Measurements from ENCODE around the gene TP53. TPM values are rescaled to one million over a fixed set of nuclear protein-coding genes. Genes with fewer than 3 reads are reported as not detected.
A peak's percentile ranks its signal among the peaks of the same experiment; 100 is the strongest.

TP53 gene
- polyA plus RNA-seq, 2 of the 4 experiments (the other 2 are of a cell fraction) = 59.4 to 65.9 TPM

DNA sequence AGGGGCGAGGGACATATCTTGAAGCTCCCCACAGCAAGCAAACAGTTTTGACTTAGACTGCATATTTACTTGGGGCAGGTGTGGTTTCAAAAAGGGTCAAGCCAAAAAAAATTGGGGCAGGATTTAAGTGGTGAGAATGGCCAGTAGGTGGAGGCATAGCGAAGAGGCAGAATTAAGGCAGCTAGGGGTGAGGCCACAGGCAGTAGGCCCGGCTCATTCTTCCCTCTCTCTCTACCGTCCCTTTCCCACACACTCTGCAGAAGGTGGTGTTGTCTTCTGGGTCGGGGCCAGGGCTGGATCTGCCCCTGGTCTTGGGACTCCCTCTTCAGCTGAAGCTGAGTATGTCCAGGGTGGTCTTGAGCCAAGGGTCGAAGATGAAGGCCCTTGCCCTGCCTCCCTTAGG lies 54.8 kb downstream of the TP53 start:
- WGBS (ENCODE audit: missing lambda C conversion rate) = 34% methylated on average over 6 of the region's 6 CpGs
- H3K9me3 ChIP-seq = no peaks in the 10 kb centered on the region
- peak; percentile 57 to 69; a peak in 5 of 6 replicates for ATAC-seq
- TF ChIP-seq, protein P1, sequence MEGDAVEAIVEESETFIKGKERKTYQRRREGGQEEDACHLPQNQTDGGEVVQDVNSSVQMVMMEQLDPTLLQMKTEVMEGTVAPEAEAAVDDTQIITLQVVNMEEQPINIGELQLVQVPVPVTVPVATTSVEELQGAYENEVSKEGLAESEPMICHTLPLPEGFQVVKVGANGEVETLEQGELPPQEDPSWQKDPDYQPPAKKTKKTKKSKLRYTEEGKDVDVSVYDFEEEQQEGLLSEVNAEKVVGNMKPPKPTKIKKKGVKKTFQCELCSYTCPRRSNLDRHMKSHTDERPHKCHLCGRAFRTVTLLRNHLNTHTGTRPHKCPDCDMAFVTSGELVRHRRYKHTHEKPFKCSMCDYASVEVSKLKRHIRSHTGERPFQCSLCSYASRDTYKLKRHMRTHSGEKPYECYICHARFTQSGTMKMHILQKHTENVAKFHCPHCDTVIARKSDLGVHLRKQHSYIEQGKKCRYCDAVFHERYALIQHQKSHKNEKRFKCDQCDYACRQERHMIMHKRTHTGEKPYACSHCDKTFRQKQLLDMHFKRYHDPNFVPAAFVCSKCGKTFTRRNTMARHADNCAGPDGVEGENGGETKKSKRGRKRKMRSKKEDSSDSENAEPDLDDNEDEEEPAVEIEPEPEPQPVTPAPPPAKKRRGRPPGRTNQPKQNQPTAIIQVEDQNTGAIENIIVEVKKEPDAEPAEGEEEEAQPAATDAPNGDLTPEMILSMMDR (IDR thresholded peaks at IDR 0.05) = peak; percentile 56; the same call in 2 of the 3 replicates
- TF ChIP-seq SMC3 (IDR thresholded peaks at IDR 0.05) (peak; percentile 50), NR3C1 (IDR thresholded peaks at IDR 0.05) (no peak), FOSL2 (IDR thresholded peaks at IDR 0.05) (no peak), FOSL2 (CRISPR knock-in tag; IDR thresholded peaks at IDR 0.05) (no peak), RAD21 (conservative IDR thresholded peaks at IDR 0.05 in 1 of 2, IDR thresholded peaks at IDR 0.05 in 1 of 2) (peak; percentile 51 to 61)
- no peak for FAIRE-seq
- peaks cover 5% of the 10 kb centered on the region; the same call in 2 of the 3 replicates for H3K4me1 ChIP-seq
- H3K4me3 ChIP-seq = no peak overlapping the region
- ChIA-PET POLR2A (interaction anchor here (0.8 to 4.3 kb wide), 3 partner anchors 18 to 69 kb away, joined by 3 to 52 read pairs (median 4); partner anchors contain the start of genes ATP1B2, TP53 and WRAP53), CTCF (interaction anchor here (0.7 to 8.2 kb wide), 22 partner anchors 10 to 238 kb away, joined by 3 to 191 read pairs (median 8); partner anchors contain the start of genes ATP1B2, DNAH2, FXR2 and TP53)
- no peak overlapping the region for H3K4me2 ChIP-seq
- DNase-seq (ENCODE audit: low read depth in 1 of 2, low spot score in 1 of 2) = peak; percentile 71 to 79
- peak overlapping the region in 1 of 2 experiments; percentile 52; a peak in 2 of 6 replicates for H3K27ac ChIP-seq

DNA sequence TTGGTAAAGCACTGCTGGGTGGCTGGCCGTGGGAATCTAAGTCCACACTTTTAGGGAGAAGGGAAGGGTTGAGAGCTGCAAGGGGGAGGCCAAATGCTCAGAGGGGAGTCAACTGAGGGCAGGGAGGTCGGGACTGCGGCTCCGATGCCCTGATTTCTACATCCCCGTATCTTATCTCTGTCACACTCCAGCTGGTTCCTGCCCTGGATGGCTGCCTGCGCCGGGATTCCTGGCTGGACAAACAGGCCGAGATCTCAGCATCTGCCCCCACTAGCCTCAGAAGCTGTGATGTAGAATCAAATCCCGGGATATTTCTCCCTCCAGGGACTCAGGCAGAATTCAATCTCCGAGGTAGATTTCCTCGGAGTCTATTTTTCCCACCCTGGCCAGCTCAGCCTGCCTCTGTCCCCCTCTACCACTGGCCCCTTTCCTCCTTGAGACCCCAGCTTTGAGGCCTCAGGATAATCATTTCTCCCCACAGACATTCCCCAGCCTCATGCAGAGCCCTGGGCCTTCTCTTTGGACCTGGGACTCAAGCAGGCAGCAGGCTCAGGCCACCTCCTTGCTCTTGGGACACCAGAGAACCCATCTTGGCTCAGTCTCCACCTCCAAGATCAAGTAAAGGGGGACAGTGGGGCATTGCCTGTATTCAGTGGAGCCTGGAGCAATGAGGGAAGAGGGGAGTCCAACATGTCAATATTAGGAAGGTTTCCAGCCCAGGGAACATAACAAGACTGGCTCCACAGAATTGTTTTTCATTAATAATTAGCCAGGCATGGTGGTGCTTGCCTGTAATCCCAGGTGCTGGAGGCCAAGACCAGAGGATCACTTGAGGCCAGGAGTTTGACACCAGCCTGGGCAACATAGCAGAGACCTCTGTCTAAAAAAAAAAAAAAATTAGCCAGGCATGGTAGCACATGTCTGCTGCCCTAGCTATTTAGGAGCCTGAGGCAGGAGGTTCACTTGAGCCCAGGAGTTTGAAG lies 55.6 kb downstream of the TP53 start:
- POLR2A ChIA-PET = interaction anchor here (0.9 to 4.3 kb wide), 2 partner anchors 54 to 56 kb away, joined by 3 to 52 read pairs; partner anchors contain the start of genes TP53 and WRAP53
- TF ChIP-seq HOXB13 (CRISPR knock-in tag; IDR thresholded peaks at IDR 0.05; ENCODE audit: low read depth) = no peak
- peaks cover 7% of the 10 kb centered on the region; the same call in 2 of the 3 replicates for H3K4me1 ChIP-seq
- H3K4me2 ChIP-seq = no peak overlapping the region
- FAIRE-seq (no peak), DNase-seq (ENCODE audit: low read depth in 1 of 2, low spot score in 1 of 2) (no peak), ATAC-seq (no peak)
- WGBS (ENCODE audit: missing lambda C conversion rate) = 73% methylated on average over 11 of the region's 11 CpGs
- no peak overlapping the region for H3K27ac ChIP-seq
- H3K9me3 ChIP-seq = no peaks in the 10 kb centered on the region
- no peak overlapping the region for H3K4me3 ChIP-seq
- CTCF ChIA-PET = interaction anchor here (0.8 to 8.2 kb wide), 19 partner anchors 11 to 495 kb away, joined by 3 to 191 read pairs (median 8); partner anchors contain the start of genes ATP1B2, DNAH2, FXR2 and TP53

DNA sequence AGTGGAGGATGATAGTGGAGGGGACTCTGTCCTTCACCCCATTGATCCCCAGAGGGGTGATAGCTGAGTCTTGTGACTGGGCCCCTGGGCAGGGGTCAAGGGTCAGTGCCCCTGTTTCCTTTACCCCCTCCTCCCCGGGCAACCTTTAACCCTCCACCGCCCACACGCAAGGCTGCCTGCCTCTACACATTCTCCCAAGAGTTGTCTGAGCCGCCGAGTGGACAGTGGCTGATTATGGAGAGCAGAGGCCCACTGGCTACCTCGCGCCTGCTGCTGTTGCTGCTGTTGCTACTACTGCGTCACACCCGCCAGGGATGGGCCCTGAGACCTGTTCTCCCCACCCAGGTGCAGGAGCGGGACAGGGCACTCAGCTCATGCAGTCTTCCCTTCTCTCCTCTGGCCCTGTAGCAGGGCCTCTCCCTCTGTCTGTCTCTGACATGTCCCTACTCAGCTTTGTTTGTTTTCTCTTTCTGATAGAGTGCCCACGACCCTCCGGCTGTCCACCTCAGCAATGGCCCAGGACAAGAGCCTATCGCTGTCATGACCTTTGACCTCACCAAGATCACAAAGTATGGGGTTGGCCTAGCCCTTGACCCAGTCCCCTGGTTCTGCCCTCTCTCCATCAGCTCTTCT lies 57.2 kb downstream of the TP53 start, which contains the start of gene SHBG:
SHBG (plus strand) TSS at position 197 of the 633 bp plus-strand sequence; CDS start at position 235, 38 bp downstream.
- ChIA-PET POLR2A (interaction anchor here (0.6 to 1.8 kb wide), 3 partner anchors 18 to 57 kb away, joined by 3 to 7 read pairs (median 3); partner anchors contain the start of gene TP53), CTCF (interaction anchor here (1.3 to 8.2 kb wide), 6 partner anchors 10 to 412 kb away, joined by 3 to 191 read pairs (median 58); partner anchors contain the start of genes FXR2, TP53 and WRAP53)
- H3K4me3 ChIP-seq = no peak within 1 kb of the TSS
- WGBS (ENCODE audit: missing lambda C conversion rate) = 85% methylated on average over 13 of the region's 13 CpGs
- H3K4me2 ChIP-seq = no peak within 1 kb of the TSS
- FAIRE-seq (no peak), DNase-seq (ENCODE audit: low read depth in 1 of 2, low spot score in 1 of 2) (no peak), ATAC-seq (no peak)
- H3K4me1 ChIP-seq = peaks cover 10% of the 10 kb centered on the region; the same call in 2 of the 3 replicates
- H3K9me3 ChIP-seq = no peaks in the 10 kb centered on the region
- peak within 1 kb of the TSS in 1 of 2 experiments; percentile 9; a peak in 1 of 6 replicates for H3K27ac ChIP-seq
- TF ChIP-seq CBX2 (IDR thresholded peaks at IDR 0.05; ENCODE audit: borderline replicate concordance, low read depth) = no peak
- TF ChIP-seq ZC3H11A (IDR thresholded peaks at IDR 0.05) = no peak
- no peak for TF ChIP-seq CBX8 (IDR thresholded peaks at IDR 0.05)
- TF ChIP-seq, protein P1 (IDR thresholded peaks at IDR 0.05) = no peak
- no peak for TF ChIP-seq CEBPB (IDR thresholded peaks at IDR 0.05)

All from A549 (cell line).